T-helper 1 cell (primary cell): Measurements from ENCODE around the gene CLCNKA.

Source experiments
- DNase-seq, 5 donors: peaks; one replicate each; pipeline ENCODE4 v3.0.0-alpha.2; 2012 to 2020

The CLCNKA gene

DNA sequence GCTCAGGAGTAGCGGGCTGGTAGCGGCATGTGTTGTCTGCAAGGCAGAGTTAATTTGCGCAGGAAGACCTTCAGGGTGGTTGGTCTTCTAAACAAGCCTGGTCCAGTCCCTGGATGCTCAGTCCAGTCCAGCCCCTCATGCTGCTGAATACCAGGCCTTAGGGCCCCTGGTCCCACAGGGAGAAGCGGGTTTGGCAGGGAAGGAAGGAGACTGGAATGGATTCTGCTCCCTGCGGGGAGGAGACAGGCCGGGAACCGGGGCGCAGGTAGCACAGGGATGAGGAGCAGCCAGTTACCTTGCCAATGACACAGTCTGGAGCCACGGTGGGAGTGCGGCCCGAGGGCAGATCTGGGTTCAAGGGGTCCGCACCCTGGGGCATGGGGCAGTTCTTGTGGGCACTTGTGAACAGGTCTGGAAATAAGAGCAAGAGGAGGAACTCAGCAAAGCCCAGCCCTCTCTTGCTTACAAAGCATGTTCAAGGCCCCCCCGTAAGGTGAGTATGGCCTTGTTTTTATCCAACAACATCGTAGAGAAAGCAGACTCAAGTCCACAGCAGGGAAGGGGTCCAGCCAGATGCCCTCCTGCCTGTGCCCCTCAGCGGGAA is 41.5 kb downstream of the CLCNKA start:
- DNase-seq: no peak

DNA sequence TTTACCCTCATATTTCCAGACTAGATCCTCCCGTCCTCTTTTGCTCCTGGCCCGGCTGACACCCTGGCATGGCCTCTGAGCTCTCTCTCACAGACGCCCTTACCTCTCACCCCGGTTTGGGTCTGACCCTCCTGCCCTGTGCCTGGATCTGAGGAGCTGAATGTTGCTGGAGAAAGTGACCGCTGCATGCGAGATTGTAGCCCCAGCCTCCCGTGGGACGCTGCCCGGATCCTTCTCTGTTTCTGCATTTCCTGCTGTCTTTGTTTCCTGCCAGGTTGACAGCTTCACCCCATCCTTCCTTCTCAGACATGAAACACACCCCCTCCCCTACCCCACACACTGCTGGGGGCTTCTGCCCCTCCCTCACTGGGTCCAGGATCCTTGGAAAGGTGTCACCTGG is 42.1 kb downstream of the CLCNKA start:
- DNase-seq: no peak

DNA sequence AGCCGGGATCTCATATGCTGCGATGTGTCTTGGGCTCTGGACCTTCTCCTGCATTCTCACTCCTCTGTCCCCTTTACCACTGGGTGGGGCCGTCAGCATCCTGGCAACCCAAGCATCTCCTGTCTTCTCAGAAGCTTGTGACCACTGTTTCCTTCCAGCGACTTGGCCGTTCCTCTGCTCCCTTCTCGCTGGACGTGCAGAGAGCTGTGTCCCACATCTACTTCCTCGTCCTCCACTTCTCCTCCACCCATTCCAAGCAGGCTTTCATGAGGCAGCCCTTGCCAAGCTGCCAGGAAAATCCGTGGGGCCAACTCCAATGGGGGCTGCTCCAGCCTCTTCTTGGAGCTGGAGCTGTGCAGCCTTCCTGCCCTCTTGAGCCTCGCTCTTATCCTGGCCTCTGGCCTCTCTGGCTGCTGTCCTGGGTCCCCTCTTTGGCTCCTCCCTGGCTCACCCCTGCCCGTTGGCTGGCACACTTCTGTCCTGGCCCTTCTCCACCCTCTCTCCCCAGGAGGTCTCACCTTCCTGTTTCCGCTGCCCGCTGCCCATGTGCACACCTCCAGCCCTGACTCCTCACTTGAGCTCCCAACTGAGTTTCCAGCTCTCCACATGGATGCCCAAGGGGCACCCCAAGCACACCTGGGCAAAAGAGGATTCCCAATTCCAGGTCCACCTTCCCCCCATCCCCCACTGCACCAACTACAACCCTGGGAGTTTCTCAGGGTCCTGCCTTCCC is 42.9 kb downstream of the CLCNKA start:
- peak in 1 of 5 donors; percentile 27 for DNase-seq

DNA sequence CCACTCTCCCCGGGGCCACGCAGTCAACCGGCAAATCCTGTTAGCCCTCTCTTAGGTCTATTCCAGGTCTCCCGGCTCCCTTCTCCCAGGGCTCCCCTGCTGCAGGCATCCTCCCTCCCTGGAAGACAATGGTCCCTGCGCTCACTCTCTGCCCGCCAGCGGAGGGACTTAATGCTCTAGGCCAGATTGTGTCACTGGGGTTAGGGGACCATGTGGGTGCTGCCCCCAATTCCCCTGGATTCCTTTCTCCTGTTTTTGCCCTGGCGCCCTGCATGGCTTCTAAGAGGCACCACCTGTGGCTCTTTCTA is 43.4 kb downstream of the CLCNKA start:
- no peak for DNase-seq

DNA sequence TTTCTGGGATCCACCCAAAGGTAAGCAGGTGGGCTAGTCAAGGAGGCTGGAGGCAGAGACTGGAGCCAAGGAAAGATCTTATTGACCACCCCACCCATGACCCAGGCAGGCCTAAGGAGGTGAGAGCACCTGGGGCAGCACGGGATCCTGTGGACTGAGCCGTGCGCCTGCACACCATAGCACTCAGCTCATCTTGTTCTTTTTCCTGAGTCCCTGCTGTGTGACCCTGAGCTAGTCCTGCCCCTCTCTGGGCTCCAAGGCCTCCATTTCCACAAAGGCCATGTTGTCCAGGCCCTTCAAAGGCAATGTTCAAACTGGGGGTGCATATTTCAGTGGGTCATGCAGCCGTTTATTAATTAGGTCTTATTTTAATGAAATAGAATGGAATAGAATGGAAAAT is 44.4 kb downstream of the CLCNKA start:
- no peak for DNase-seq

DNA sequence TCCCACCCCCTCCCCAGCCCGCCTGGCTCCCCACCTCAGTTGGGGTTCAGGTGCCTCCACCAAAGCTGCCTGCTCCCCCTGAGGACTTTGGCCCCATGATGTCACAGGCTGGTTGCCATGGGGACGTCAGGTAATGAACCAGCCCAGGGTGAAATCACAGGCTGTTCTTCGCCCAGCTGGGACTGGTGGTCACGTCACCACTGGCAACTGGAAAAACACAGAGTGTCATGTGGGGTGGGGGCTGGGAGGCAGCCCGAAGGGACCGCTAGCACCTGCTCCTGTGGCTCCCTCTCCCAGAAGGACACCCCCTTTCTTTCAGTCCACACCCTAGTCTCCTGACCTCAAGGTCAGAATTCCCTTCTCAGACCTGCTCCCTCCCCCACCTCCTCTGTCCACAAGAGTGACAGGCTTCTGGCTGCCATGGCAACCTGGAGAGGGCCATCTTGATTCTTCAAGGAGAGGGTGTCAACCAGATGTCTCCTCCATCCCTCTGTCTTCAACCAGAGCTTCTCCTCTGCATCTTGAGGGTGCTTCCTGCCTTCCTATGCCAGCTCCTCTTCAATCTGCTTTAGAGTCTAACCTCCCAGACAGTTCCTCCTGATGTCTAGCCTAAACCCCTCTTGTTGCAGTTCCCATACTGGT is 45.4 kb downstream of the CLCNKA start:
- DNase-seq: no peak

DNA sequence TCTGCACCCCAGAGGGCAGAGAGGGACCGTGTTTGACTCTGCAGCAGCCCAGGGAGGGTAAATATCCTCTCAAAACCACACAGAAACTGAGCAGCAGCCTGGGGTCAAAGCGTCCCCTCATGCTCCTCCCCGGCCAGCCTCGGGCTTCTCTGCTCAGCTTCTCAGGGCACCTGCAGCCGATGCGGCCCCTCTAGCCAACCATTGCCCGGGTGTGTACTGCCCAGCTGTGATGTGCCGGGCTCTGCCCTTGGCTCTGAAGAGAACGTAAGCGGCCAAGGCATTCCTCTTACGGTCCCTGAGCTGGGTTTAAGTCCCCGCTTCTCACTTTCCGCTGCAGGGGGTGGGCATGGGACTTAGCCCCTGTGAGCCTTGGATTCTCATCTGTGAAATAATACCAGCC is 46.1 kb downstream of the CLCNKA start:
- no peak for DNase-seq

DNA sequence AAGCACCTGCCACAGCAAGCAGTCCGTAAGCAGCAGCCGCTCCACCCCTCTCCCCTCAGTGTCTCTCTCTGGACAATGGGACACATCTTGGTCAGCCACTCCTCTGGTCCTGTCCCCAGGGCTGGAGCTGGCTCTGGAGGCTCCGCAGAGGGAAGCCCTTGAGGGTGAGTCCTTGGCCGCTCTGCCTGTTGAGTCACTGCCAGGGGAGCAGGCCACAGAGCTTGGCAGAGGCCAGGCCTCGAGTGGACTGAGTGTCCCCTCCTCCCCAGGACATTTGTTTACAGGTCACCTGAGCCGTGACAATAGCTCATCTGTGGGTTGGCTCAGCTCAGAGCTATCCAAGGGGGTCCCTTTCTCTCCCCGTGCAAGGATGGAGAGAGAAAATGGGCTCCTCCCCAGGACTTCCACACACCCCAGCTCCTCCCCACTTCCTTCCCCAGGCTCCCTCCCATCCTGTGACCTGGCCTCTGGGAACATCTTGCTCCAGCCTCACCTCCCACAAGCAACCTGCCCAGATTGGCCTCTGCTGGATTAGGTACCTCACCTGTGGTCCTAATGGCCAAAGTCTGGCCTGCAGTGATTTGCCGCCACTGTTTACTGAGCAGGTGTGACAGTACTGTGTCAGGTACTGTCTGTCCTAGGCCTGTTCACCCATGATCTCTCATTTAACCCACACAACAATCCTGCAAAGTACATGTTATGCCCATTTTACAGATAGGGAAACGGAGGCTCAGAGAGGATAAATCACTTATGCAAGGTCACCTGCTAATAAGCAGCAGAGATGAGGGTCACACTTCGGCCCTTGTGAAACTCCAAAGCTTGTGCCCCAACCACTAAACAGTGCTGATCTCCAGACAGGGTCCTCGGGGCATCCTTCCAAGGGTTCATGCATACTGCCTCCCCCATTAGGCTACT is 46.8 kb downstream of the CLCNKA start:
- DNase-seq: no peak

DNA sequence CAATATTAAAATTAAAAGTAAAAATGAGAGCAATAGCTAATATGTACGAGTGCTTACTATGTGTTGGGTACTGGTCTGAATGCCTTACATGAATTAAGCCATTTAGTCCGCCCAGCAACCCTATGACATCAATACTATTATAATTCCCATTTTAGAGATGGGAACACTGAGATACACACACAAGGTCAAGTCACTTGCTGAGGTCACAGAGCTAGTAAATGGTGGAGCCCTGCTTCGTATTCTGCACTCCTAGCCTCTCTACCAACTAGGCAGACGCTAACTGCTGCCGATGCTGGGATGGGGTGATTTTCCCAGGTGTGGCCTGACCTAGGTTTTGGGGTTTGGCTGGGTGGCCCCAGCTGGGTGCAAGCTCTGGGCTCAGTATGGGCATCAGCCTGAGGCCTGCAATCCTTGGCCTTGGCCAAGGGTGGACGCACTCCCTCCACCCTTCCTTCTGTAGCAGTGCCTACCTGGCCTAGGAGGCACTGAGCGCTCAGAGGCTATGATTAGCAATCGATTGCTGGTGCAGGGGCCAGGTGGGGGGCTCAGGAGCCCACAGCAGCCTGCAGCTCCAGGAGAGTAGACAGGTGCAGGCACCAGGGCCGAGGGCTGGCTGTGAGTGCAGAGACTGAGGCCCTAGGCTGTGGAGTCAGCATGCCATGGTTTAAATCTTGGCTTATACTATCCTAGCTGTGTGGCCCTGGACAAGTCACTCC is 49.0 kb downstream of the CLCNKA start:
- DNase-seq: no peak

DNA sequence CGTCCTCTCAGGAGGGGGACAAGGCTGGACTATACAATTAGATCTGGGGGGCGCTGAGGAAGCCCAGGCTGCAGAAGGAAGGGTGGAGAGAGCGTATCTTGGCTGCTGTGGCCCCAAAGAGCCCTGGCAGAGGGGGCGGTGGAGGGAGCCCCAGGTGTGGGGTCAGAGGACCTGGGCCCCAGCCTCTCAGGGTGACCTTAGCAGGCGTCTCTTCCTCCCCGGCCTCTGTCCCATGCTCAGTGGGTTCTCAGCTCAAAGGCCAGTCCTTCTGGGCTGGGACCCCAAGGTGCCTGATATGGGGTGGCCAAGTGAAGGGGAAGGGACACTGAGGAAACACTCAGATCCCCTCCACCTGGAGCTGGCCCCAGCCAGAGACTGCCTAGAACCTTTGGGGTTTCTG is 49.8 kb downstream of the CLCNKA start:
- no peak for DNase-seq

DNA sequence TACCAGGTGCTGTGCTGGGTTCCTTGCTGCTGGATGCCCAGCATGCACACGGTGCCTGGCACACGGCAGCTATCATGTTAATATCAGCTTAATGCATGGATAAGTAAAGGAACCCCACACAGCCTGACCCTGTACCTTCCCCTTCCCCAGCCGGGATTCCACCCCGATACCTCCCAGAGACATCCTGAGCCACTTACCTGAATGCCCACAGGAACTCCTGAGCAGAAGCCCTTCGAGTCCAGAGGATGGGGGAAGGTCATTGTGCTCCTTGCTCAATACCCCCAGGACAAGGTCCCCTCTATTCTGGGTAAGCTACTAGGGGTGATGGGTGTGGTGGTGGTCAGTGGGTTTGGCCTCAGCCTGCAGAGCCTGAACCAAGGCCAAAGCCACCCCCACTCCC is 50.3 kb downstream of the CLCNKA start:
- no peak for DNase-seq

DNA sequence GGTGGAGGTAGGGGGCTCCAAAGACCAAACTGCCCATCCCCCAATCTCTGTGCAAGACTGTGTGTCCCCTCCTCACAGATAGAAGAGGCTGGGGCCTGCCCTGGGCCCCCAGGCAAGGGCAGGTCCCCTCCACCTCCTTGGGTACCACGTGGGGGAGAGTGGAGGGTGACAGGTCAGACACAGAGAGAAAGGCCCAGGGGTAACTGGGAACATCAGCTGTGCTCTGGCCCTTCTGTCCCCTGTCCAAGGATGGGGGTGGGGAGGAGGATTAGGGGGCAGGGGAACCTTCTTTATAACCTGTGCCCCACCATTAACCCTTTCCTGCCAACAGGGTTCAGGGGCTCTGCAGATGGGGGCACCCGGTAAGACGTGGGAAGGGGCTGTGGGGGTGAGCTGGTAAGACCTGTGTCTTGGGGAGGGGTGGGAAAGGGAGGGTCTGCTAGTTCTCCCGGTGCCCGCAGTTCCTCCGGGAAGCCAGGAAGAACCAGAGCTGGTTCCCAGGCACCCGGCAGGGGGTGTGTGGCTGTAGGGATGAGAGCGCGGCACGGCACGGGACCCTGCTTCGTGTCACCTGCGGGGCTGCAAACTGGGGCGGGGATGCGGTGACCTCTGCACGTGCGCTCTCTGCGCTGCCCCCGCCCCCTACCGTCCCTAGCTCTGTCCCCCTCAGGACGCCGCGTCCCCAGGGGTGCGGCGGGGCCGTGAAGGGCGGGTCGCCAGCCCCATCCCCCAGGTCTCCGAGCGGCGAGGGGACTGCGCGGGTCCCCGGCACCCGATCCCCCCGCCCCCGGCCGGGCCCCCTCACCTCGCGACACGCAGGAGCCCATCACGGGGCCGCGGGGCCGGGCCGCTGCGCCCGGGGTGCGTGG is 51.0 kb downstream of the CLCNKA start:
- no peak for DNase-seq

DNA sequence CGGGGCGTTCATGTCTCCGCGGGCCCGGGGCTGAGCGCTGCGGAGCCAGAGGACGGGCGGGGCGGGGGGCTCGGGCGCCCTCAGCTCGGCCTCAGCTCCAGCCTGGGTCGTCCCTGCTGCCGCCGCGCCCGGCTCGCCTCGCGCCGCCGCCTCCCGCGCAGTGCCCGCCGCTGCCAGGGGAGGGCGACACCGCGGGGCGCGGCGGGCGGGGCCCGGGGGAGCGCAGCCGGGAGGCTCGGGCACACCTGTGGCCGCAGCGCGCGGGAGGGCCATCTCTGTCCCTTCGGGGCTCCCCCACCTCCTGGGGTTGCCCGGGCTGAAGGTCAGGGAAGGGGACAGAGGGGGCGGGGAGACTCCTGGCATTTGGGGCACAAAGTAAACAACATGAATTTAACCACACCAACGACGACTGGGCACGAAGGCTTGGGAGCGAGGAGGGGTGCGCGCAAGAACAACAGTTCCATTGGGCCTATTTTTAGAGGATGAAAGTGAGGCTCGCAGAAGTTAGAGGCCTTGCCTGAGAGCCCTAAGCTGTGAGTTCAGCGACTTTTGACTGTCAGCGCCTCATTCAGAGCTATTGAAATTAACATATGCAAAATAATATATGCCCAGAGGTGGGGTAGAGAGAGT is 51.8 kb downstream of the CLCNKA start, which contains the start of gene FAM131C:
Gene FAM131C, minus strand, starts transcription at position 162 of the 630 bp plus-strand sequence. CDS start 209 bp downstream, outside the sequence.
- peak in 2 of 5 donors; percentile 18 to 47 for DNase-seq

DNA sequence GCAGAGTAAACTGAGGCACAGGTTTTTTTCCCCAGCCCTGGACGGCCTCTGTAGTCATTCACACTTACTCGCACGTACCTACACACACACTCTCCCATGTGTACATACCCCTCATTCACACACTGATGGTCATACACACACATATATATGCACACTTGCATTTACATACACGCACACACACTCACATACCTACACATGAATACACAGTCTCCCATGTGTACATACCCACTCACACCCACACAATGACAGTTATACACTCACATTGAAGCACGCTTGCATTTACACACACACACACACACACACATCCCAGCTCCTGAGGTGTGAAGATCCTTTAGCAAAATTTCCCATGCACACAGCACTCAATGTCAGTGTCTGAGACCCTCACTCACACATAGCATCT is 52.4 kb downstream of the CLCNKA start:
- DNase-seq: no peak

DNA sequence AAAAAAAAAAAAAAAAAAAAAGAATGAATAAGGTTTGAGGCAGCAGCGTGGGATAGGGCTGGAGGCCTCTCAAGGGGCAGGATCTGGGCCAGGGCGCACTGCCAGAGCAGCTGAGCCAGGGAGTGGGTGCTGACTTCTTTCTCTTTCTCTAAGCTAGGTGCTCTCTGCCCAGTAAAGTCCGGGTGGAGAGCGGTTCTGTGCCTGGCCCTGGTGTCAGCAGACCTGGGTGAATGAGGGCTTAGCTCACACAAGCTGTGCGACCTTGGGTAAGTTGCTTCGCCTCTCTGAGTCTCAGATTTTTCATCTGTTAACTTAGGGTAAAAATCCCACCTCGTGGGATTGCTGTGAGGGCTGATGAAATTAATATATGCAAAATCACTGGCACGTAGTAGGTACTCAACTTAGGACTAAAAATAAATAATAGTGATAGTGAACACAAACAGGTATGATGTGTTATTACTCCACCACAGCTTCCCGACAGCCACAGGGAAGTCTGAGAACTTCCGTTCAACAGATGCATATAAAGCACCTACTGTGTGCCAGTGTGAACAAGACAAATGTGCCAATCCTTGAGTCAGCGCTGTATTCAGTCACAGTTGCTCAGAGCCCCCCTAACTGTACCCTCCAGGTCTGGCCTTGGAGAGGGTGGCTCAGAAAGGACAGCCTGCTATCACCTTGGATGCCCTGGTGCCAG is 53.6 kb downstream of the CLCNKA start:
- DNase-seq: no peak

DNA sequence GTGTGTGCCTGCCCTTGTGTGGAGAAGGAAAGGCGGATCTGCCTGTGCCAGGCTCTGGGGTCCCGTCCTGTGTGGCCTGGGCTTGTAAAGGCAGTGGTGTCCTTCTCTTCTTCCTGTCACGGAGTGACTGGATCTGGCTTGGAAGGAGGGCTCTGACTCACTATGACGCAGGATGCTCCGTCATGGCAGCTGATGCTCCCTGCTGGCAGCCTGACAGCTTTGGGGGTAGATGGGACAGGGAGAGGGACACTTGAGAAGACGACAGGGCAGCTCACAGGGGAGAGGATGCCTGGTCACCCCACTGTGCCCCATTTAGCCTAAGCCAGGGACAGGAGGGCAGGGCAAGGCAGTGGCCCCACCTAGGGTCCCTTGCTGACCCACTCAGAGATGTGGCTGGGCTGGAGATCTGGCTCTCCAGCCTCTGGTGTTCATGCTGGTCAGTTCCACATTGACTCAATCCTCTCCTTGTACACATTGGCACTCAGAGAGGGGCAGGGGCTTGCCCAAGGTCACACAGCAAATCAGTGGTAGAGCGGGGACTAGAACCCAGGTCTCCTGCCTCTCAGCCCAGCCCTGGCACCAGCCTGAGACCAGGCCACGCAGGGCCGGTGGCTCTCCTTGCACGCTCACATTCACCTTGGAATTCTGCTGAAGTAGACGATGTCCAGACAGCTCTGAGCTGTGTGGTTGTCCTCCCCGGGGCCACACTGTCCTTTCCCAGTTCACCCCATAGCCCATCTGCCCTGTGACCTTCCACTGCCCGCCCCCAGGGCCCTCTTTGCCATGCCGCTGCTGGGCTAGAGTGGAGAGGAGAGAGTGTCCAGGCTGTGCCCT is 54.4 kb downstream of the CLCNKA start:
- no peak for DNase-seq

DNA sequence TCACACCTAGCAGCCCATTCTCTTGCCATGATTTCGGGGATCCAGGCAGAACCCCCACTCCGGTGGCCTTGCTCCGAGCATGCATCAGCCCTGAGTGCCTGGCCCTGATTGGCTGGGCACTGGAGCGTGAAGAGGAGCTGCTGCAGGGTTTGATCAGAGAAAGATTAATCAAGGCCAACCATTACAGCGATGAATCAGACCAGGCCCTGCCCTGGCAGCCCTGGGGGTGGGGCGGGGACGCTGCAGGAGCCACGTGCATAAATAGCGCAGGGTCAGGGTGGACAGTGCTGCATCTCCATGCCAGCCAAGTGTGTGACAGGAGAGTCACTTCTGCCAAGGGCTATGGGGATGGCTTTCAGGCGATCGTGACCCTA is 55.0 kb downstream of the CLCNKA start:
- DNase-seq: no peak

DNA sequence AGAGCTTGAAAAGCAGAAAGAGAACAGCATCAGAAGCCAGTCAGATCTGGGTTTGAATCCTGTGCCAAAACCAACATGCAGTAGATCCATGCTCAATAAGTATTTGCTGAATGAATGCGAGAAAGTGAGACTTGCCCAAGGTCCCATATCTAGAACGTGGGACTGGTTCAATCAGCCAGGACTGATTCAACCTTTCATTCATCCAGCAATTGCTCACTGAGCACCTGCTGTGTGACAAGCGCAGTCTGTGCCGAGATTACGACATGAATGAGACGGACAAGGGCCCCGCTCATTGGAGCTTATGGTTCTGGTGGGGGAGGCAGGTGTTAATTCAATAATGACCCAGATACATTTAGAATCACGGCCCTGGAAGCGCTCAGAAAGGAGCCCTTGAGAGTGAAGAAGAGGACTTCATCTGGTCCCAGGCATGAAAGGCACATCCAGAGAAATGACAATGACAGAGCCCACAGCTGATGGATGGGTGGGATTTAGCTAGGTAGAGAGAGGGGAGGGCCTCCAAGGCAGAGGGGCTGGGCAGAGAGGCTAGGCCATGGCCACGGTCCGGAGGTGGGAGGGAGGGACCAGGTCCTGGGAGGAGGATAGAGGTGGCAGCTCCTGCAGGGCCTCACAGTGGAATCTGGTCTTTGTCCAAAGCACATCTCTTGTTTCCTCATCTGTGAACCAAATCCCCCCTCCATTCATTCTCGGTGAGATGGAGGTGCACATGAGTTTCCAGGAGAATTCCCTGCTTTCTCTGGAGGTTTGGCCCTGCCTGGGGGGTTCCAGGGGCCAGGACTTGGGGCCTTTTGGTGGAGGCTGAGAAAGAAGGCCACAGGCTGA is 55.8 kb downstream of the CLCNKA start:
- no peak for DNase-seq
